Gastrocnemius medialis (tissue), 4 donors: ENCODE measurements around the gene OGA. TPM values are rescaled to one million over a fixed set of nuclear protein-coding genes. Genes with fewer than 3 reads are reported as not detected.

Source experiments
- ATAC-seq, 2 donors: fragments of 150-250 bp; one replicate each; pipeline ENCODE4 v1.9.1; 2016
- DNase-seq, 2 donors: peaks; one replicate each; pipeline ENCODE4 v3.0.0-alpha.2; 2019
- H3K27ac ChIP-seq, 4 donors: fragments of 200-600 bp; sonication (generic); 1 replicate in 1 of 4; 2 replicates in 3 of 4; pipeline ENCODE4 v1.5.1; 2016 to 2018; ENCODE audit warnings: mild to moderate bottlenecking in 2 of 4, moderate library complexity in 1 of 4
- H3K27me3 ChIP-seq, 3 donors: fragments of 200-600 bp; sonication (generic) in 2 of 3; 1 replicate in 1 of 3; 2 replicates in 2 of 3; pipeline versions ENCODE4 v1.5.1 to v1.6.0; 2016 to 2019; ENCODE audit warnings: mild to moderate bottlenecking in 1 of 3, moderate library complexity in 1 of 3
- H3K36me3 ChIP-seq, 2 donors: fragments of 200-600 bp; sonication (generic) in 1 of 2; one replicate each; pipeline ENCODE4 v1.5.1; 2017 to 2018
- H3K4me1 ChIP-seq, 2 donors: fragments of 200-600 bp; sonication (generic) in 1 of 2; one replicate each; pipeline ENCODE4 v1.5.1; 2016 to 2017; ENCODE audit warnings: mild to moderate bottlenecking in 2 of 2
- H3K4me3 ChIP-seq, 4 donors: fragments of 200-600 bp; sonication (generic) in 3 of 4; 1 replicate in 1 of 4; 2 replicates in 3 of 4; pipeline ENCODE4 v1.5.1; 2016 to 2019; ENCODE audit warnings: mild to moderate bottlenecking in 2 of 4
- H3K9me3 ChIP-seq, 3 donors: fragments of 200-600 bp; sonication (generic) in 2 of 3; 1 replicate in 1 of 3; 2 replicates in 2 of 3; pipeline ENCODE4 v1.5.1; 2016 to 2019
- POLR2A ChIP-seq, 2 donors: fragments of 450-650 bp; IDR thresholded peaks; one replicate each; pipeline ENCODE4 v1.6.1; 2017; ENCODE audit warnings: antibody characterized with exemption in 2 of 2, mild to moderate bottlenecking in 2 of 2, moderate library complexity in 2 of 2
- in situ Hi-C, 4 donors: fragments of 200-750 bp; cut with MboI; loops; one replicate each; pipeline versions ENCODE4 v1.15.0 to v1.8.0; 2017; ENCODE audit warnings: low sequenced_read_pairs in 4 of 4
- intact Hi-C: fragments of 100-400 bp; cut with DNase I; formaldehyde crosslinking; loops from one replicate; pipeline ENCODE4 v1.15.1; 2023; ENCODE audit warnings: low total_unique reads
- total RNA-seq, 4 donors: library from RNA; depleted of rRNA; stranded (reverse); fragments of >200 nt; gene quantifications; one replicate each; pipeline versions ENCODE4 v1.1.0 to v1.2.3, GENCODE V29; 2016
- TF ChIP-seq, protein P1 (sequence below), 5 experiments: fragments of 450-650 bp in 3 of 5; fragments of 200-600 bp in 2 of 5; sonication (generic) in 2 of 5; IDR thresholded peaks in 4 of 5; conservative IDR thresholded peaks in 1 of 5; 1 replicate in 4 of 5; 2 replicates in 1 of 5; pipeline ENCODE4 v1.5.1; 2016 to 2019; ENCODE audit warnings: antibody characterized with exemption in 5 of 5, mild to moderate bottlenecking in 3 of 5, moderate library complexity in 3 of 5

Gene OGA
- total RNA-seq, 4 donors from 2014 or later: 25.8 to 85.5 (median 48.3) TPM

DNA sequence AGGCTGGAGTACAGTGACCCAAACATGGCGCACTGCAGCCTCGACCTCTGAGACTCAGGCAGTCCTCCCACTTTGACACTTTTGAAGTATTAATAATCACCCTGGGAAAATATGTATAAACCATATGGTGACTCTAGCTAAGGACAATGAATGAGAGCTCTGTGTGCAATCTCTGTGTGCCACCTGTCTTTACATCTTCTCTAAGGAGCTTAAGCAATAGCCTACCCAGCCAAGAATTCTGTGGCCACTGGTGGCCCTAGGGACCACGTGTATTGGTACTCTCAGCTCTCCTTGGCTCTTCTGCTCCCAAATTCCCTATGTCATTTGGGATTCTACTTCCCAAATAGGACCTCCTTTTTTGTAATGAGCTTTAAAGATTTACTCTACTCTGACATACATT, 66.0 kb downstream of the OGA start:
- in situ Hi-C loops (no loop called here), intact Hi-C loops (no loop called here)
- Histone ChIP-seq H3K27me3 (no peaks in the 10 kb centered on the region), H3K9me3 (no peaks in the 10 kb centered on the region), H3K36me3 (no peaks in the 10 kb centered on the region), H3K4me3 (no peak overlapping the region), H3K27ac (no peak overlapping the region), H3K4me1 (no peaks in the 10 kb centered on the region)
- DNase-seq: no peak
- no peak for ATAC-seq
- TF ChIP-seq, protein P1, sequence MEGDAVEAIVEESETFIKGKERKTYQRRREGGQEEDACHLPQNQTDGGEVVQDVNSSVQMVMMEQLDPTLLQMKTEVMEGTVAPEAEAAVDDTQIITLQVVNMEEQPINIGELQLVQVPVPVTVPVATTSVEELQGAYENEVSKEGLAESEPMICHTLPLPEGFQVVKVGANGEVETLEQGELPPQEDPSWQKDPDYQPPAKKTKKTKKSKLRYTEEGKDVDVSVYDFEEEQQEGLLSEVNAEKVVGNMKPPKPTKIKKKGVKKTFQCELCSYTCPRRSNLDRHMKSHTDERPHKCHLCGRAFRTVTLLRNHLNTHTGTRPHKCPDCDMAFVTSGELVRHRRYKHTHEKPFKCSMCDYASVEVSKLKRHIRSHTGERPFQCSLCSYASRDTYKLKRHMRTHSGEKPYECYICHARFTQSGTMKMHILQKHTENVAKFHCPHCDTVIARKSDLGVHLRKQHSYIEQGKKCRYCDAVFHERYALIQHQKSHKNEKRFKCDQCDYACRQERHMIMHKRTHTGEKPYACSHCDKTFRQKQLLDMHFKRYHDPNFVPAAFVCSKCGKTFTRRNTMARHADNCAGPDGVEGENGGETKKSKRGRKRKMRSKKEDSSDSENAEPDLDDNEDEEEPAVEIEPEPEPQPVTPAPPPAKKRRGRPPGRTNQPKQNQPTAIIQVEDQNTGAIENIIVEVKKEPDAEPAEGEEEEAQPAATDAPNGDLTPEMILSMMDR (IDR thresholded peaks at IDR 0.05 in 4 of 5, conservative IDR thresholded peaks at IDR 0.05 in 1 of 5): no peak
- TF ChIP-seq POLR2A (IDR thresholded peaks at IDR 0.05): no peak

DNA sequence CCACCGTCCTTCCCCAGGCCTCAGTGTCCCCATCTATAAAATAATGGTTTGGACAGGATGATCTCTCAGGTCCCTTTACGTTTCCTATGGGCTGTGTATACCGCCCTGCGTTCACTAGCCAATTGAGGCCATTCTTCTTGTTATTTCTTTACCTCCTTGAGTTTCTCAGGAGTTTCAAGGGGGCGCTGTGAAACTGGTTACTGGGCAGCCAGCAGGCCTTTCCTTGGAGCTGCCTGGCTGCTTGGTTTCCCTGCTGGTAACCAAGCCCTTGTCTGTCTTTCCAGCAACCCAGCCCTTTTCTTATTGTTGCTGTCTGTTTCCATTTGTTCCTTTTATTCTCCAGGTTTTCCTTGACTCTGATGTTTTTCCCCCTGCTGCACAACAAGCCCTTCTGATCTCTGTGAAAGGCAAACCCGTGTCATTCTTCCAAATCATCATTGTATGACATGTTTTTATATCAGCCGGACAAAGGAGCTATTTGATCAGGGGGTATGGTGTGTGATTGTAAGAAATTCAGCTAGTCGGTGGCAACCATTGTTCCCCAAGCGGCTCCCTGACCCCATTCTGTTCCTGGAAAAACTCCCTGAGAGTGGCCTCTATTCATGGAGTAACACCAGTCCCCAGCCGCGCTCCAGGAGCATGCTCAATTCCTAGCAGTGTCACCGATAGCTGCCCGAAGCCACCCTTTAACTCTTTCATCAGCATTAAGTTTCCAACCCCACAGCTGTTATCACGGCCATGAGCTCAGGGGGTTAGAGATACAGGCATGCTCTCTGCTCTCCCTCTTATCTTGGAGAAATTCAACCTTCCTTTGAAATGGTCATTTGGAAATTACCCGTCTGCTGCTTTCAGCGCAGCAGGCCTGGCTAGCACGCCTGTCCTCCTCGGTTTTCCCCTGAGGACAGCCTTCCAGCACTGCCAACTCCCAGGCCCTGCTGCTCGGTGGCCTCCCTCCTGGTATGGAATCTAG, 68.9 kb downstream of the OGA start:
- H3K4me3 ChIP-seq: no peak overlapping the region
- no peaks in the 10 kb centered on the region for H3K9me3 ChIP-seq
- H3K36me3 ChIP-seq: no peaks in the 10 kb centered on the region
- ATAC-seq (no peak), DNase-seq (no peak)
- no peaks in the 10 kb centered on the region for H3K4me1 ChIP-seq
- intact Hi-C loops (no loop called here), in situ Hi-C loops (no loop called here)
- H3K27me3 ChIP-seq: no peaks in the 10 kb centered on the region
- TF ChIP-seq, protein P1 (IDR thresholded peaks at IDR 0.05 in 4 of 5, conservative IDR thresholded peaks at IDR 0.05 in 1 of 5): no peak
- no peak for TF ChIP-seq POLR2A (IDR thresholded peaks at IDR 0.05)
- H3K27ac ChIP-seq: no peak overlapping the region

DNA sequence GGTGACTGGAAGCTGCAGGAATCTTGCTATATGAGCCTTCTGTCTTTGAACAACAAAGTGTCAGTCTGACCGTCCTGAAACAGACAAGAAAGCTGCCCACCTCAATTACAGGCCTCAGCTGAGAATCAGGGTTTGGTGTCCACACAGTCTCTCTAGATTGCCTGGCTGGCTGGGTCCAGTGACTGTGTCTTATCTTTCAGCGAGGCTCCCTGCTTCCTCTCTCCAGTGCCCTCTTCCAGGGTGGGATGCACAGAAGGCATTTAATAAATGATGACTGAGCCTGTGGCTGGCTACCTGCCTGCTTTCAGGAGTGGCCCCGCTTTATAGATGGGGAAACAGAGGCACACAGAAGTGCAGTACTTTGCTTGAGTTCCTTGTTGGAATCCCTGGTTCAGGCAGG, 69.7 kb downstream of the OGA start:
- Histone ChIP-seq H3K4me1 (no peaks in the 10 kb centered on the region), H3K27ac (no peak overlapping the region), H3K9me3 (no peaks in the 10 kb centered on the region), H3K27me3 (no peaks in the 10 kb centered on the region), H3K4me3 (no peak overlapping the region), H3K36me3 (no peaks in the 10 kb centered on the region)
- in situ Hi-C loops: no loop called here
- ATAC-seq (no peak), DNase-seq (no peak)
- no peak for TF ChIP-seq POLR2A (IDR thresholded peaks at IDR 0.05)
- TF ChIP-seq, protein P1 (IDR thresholded peaks at IDR 0.05 in 4 of 5, conservative IDR thresholded peaks at IDR 0.05 in 1 of 5): no peak
- intact Hi-C loops: no loop called here

DNA sequence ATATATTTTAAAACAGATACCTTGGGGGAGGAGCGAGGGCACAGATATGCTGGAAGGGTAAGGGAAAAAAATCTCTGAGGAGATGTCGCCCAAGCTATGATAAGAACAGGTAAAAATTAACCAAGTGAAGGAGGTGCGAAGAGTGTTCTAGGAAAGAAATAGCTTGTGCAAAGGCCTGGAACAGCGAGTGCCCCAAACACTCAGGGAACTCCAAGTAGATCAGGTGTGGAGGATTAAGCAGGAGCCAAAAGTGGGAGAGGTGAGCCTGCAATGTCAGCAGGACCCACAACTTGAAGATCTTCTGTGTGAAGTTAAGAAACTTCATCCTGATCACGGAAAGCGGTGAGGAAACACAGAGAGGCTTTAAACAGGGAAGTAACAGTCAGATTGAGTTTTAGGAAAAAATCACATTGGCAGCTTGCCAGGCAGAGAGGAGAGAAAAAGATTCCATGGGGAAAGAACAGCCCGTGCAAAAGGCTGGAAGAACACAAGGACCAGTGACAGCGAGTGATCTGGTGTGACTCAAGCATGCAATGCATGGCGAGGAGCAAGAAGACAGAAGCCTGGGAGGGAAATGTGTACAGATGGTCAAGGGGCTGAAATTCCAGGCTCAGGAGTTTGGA, 73.1 kb downstream of the OGA start:
- no peak overlapping the region for H3K4me3 ChIP-seq
- no peaks in the 10 kb centered on the region for H3K27me3 ChIP-seq
- TF ChIP-seq, protein P1 (IDR thresholded peaks at IDR 0.05 in 4 of 5, conservative IDR thresholded peaks at IDR 0.05 in 1 of 5): no peak
- no peak for TF ChIP-seq POLR2A (IDR thresholded peaks at IDR 0.05)
- in situ Hi-C loops: no loop called here
- no peaks in the 10 kb centered on the region for H3K9me3 ChIP-seq
- intact Hi-C loops: no loop called here
- DNase-seq (no peak), ATAC-seq (no peak)
- H3K4me1 ChIP-seq: no peaks in the 10 kb centered on the region
- no peak overlapping the region for H3K27ac ChIP-seq
- H3K36me3 ChIP-seq: no peaks in the 10 kb centered on the region
